Ishikawa (cell line): ENCODE data around the gene P2RY14.

Experiments used
- CREB1 ChIP-seq: IDR thresholded peaks from 2 replicates; pipeline ENCODE4 v1.6.1; 2012; ENCODE audit warnings: low read depth
- EP300 ChIP-seq: IDR thresholded peaks from 2 replicates; pipeline ENCODE4 v1.6.1; 2012; ENCODE audit warnings: borderline replicate concordance
- FOXM1 ChIP-seq: IDR thresholded peaks from 2 replicates; pipeline ENCODE4 v1.6.1; 2012; ENCODE audit warnings: low read depth, borderline replicate concordance
- TAF1 ChIP-seq: IDR thresholded peaks from 2 replicates; pipeline ENCODE4 v1.6.1; 2012; ENCODE audit warnings: low read depth, mild to moderate bottlenecking
- TCF12 ChIP-seq: IDR thresholded peaks from 2 replicates; pipeline ENCODE4 v1.6.1; 2012; ENCODE audit warnings: low read depth
- TF ChIP-seq, protein P1 (sequence below): IDR thresholded peaks from 2 replicates; pipeline ENCODE4 v1.6.1; 2012; ENCODE audit warnings: low read depth, mild to moderate bottlenecking

DNA sequence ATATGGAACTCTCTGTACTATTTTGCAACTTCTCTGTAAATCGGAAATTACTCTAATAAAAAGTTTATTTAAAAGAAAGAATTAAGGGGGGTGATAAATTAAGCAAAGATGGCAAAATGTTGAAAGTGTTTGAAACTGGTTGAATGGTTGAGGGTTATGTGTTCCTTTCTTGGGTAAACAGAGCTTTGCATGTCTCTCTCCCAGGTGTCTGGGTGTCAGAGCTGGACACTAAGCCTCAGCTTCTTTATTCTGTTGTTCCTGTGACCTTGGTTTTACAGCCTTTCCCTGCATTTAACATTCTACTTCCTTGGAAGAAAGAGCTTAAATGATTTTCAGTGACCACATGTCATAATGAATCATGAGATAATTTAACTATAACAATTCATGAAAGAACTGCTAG is 82.5 kb downstream of the P2RY14 start:
- no peak for TF ChIP-seq FOXM1
- TF ChIP-seq EP300, result no peak
- no peak for TF ChIP-seq TCF12
- no peak for TF ChIP-seq CREB1
- TF ChIP-seq, protein P1, sequence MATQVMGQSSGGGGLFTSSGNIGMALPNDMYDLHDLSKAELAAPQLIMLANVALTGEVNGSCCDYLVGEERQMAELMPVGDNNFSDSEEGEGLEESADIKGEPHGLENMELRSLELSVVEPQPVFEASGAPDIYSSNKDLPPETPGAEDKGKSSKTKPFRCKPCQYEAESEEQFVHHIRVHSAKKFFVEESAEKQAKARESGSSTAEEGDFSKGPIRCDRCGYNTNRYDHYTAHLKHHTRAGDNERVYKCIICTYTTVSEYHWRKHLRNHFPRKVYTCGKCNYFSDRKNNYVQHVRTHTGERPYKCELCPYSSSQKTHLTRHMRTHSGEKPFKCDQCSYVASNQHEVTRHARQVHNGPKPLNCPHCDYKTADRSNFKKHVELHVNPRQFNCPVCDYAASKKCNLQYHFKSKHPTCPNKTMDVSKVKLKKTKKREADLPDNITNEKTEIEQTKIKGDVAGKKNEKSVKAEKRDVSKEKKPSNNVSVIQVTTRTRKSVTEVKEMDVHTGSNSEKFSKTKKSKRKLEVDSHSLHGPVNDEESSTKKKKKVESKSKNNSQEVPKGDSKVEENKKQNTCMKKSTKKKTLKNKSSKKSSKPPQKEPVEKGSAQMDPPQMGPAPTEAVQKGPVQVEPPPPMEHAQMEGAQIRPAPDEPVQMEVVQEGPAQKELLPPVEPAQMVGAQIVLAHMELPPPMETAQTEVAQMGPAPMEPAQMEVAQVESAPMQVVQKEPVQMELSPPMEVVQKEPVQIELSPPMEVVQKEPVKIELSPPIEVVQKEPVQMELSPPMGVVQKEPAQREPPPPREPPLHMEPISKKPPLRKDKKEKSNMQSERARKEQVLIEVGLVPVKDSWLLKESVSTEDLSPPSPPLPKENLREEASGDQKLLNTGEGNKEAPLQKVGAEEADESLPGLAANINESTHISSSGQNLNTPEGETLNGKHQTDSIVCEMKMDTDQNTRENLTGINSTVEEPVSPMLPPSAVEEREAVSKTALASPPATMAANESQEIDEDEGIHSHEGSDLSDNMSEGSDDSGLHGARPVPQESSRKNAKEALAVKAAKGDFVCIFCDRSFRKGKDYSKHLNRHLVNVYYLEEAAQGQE, result no peak
- TF ChIP-seq TAF1, result no peak
